Transverse colon (tissue), 4 donors: ENCODE results near the gene CSDE1. TPM values are rescaled to one million over a fixed set of nuclear protein-coding genes. Genes with fewer than 3 reads are reported as not detected.

ENCODE experiments used
- small RNA-seq, 4 donors: library from RNA; depleted of rRNA; stranded (forward); fragments of <200 nt; gene quantifications; one replicate each; pipeline ENCODE3, GENCODE V24; 2016
- total RNA-seq, 4 donors: library from RNA; depleted of rRNA; stranded (reverse); fragments of >200 nt; gene quantifications; one replicate each; pipeline ENCODE4 v1.1.0, GENCODE V29; 2016

CSDE1 gene
- total RNA-seq, 4 donors from 2014 or later = 264 to 1,040 (median 739) TPM

Small RNA genes lying within 50 kb of the gene (small RNA-seq; reads per million reads assigned to genes)
- gene RN7SL432P (0 reads per million in 4 donors), gene RNY1P13 (0 reads per million in 4 donors)

Other genes with a start within 250 kb of the CSDE1 start
- gene TRIM33, start 246.8 kb downstream of the CSDE1 start, total RNA-seq = 10 to 100 TPM; 35.4 to 53.7 (median 44.1) TPM
- 10 to 100 TPM; 22.4 to 26.5 (median 24.5) TPM for gene BCAS2, start 176.4 kb downstream of the CSDE1 start, total RNA-seq
- 1 to 10 TPM in 3 of 4 donors, under 1 TPM in 1; 0.80 to 2.5 (median 1.4) TPM for gene DENND2C, start 87.9 kb downstream of the CSDE1 start, total RNA-seq
- 1 to 10 TPM in 2 of 4 donors, under 1 TPM in 1, not detected in 1; 0.82 to 3.2 (median 1.9) TPM for gene AMPD1, start 62.4 kb downstream of the CSDE1 start, total RNA-seq
- 10 to 100 TPM; 14.5 to 56.3 (median 44.6) TPM for gene NRAS, start 41.2 kb downstream of the CSDE1 start, total RNA-seq
- gene SIKE1, start 22.7 kb upstream of the CSDE1 start, total RNA-seq = 10 to 100 TPM; 20.9 to 44.5 (median 35.3) TPM
- not detected for gene SYCP1, start 96.9 kb upstream of the CSDE1 start, total RNA-seq